ENCODE measurements around the gene DNAJC5G.

DNA sequence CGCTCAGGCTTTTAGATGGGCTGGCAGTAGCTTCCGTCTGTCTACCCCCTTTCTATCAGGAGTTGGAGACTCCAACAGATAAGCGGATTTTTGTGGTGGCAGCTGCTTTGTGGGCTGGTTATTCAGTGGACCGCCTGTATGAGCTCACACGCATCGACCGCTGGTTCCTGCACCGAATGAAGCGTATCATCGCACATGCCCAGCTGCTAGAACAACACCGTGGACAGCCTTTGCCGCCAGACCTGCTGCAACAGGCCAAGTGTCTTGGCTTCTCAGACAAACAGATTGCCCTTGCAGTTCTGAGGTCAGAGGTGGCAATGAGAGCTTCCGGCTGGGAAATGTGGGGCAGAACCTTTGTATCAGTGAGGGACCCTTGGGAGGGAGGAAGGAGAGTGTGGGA lies 43.3 kb upstream of the DNAJC5G start:
- no peak for TF ChIP-seq CTCF (conservative IDR thresholded peaks at IDR 0.05; ENCODE audit: low read depth, low read length)
- no peak for TF ChIP-seq EZH2phosphoT487 (IDR thresholded peaks at IDR 0.05; ENCODE audit: borderline replicate concordance, low read length)
- TF ChIP-seq EZH2 (IDR thresholded peaks at IDR 0.05; ENCODE audit: low read length, unreplicated experiment): no peak

All from PC-3 (cell line).